HG03097 (cell line): ENCODE data around the gene COQ9.
"Not testable (repeated sequence)": the region's sequence is repeated elsewhere in the genome, so short reads cannot be mapped to it uniquely, and the experiment has no call there.

Experiments used
- ATAC-seq: cut with Tn5 transposase; IDR thresholded peaks from one replicate; pipeline ENCODE4 v1.9.1; 2021; ENCODE audit not compliant: unreplicated experiment, low FRiP score

Gene COQ9

GRCh38 chr16:57484515-57485005 is 37.3 kb downstream of the COQ9 start:
- ATAC-seq: no peak

- ATAC-seq: no peak
Observed at GRCh38 chr16:57485091-57485915, 38.0 kb downstream of the COQ9 start.

- ATAC-seq: peak; percentile 87
Observed at GRCh38 chr16:57485916-57486857, 38.9 kb downstream of the COQ9 start, which contains the start of gene DOK4. Gene DOK4 (minus strand): TSS chr16:57486493. CDS start chr16:57479507, 6,986 bp downstream.

GRCh38 chr16:57486858-57487834 is 39.9 kb downstream of the COQ9 start:
- no peak for ATAC-seq

GRCh38 chr16:57489229-57489628 is 42.0 kb downstream of the COQ9 start:
- ATAC-seq: no peak

GRCh38 chr16:57493767-57494166 is 46.5 kb downstream of the COQ9 start:
- no peak for ATAC-seq

- no peak for ATAC-seq
Observed at GRCh38 chr16:57497121-57497520, 49.8 kb downstream of the COQ9 start.

GRCh38 chr16:57498031-57498430 is 50.8 kb downstream of the COQ9 start:
- no peak for ATAC-seq

- not testable (repeated sequence) for ATAC-seq
Observed at GRCh38 chr16:57499941-57500340, 52.7 kb downstream of the COQ9 start.

GRCh38 chr16:57500578-57501111 is 53.4 kb downstream of the COQ9 start:
- no peak for ATAC-seq

- no peak for ATAC-seq
Observed at GRCh38 chr16:57501492-57501891, 54.2 kb downstream of the COQ9 start.

GRCh38 chr16:57502048-57502775 is 54.9 kb downstream of the COQ9 start:
- no peak for ATAC-seq

GRCh38 chr16:57503366-57503765 is 56.1 kb downstream of the COQ9 start:
- no peak for ATAC-seq

GRCh38 chr16:57504001-57504400 is 56.7 kb downstream of the COQ9 start:
- ATAC-seq: no peak

GRCh38 chr16:57504491-57504890 is 57.2 kb downstream of the COQ9 start:
- ATAC-seq: no peak

GRCh38 chr16:57505169-57505568 is 57.9 kb downstream of the COQ9 start:
- ATAC-seq: no peak

GRCh38 chr16:57507136-57508034 is 60.1 kb downstream of the COQ9 start:
- ATAC-seq: no peak

- ATAC-seq: no peak
Observed at GRCh38 chr16:57508035-57508425, 60.8 kb downstream of the COQ9 start.
